Measurements from ENCODE around the gene CEP55.

DNA sequence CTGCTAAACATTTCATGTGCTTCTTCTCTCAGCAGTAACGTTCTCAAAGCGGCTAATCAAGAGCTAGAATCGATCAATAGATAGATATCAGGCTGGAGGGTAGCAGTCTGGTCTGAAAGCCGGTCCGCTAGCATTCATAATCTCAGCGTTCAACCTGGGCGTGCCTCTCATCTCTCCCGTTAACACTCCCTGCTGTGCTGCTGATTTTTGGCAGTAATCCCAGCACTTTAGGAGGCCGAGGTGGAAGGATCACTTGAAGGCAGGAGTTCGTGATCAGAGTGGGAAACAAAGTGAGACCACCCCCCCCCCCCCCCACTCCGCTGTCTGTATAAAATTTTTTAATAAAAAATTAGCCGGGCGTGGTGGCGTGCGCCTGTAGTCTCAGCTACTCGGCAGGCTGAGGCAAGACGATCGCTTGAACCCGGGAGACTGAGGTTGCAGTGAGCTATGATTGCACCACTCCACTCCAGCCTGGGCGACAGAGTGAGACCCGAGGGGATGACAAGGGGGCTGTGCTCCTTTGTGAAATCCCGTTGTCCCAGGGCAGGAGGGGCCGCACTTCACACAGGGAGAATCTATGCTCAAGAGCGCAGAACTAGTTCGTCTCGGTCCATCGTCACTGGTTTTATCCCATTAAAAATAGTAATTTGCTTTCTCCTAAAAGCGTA lies 624 bp upstream of the CEP55 start:
- TF ChIP-seq, protein P1, sequence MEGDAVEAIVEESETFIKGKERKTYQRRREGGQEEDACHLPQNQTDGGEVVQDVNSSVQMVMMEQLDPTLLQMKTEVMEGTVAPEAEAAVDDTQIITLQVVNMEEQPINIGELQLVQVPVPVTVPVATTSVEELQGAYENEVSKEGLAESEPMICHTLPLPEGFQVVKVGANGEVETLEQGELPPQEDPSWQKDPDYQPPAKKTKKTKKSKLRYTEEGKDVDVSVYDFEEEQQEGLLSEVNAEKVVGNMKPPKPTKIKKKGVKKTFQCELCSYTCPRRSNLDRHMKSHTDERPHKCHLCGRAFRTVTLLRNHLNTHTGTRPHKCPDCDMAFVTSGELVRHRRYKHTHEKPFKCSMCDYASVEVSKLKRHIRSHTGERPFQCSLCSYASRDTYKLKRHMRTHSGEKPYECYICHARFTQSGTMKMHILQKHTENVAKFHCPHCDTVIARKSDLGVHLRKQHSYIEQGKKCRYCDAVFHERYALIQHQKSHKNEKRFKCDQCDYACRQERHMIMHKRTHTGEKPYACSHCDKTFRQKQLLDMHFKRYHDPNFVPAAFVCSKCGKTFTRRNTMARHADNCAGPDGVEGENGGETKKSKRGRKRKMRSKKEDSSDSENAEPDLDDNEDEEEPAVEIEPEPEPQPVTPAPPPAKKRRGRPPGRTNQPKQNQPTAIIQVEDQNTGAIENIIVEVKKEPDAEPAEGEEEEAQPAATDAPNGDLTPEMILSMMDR (IDR thresholded peaks at IDR 0.05; ENCODE audit: low read depth, low read length, missing input control), result no peak
- TF ChIP-seq, protein P2, sequence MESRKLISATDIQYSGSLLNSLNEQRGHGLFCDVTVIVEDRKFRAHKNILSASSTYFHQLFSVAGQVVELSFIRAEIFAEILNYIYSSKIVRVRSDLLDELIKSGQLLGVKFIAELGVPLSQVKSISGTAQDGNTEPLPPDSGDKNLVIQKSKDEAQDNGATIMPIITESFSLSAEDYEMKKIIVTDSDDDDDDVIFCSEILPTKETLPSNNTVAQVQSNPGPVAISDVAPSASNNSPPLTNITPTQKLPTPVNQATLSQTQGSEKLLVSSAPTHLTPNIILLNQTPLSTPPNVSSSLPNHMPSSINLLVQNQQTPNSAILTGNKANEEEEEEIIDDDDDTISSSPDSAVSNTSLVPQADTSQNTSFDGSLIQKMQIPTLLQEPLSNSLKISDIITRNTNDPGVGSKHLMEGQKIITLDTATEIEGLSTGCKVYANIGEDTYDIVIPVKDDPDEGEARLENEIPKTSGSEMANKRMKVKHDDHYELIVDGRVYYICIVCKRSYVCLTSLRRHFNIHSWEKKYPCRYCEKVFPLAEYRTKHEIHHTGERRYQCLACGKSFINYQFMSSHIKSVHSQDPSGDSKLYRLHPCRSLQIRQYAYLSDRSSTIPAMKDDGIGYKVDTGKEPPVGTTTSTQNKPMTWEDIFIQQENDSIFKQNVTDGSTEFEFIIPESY (IDR thresholded peaks at IDR 0.05), result no peak
- TF ChIP-seq, protein P3, sequence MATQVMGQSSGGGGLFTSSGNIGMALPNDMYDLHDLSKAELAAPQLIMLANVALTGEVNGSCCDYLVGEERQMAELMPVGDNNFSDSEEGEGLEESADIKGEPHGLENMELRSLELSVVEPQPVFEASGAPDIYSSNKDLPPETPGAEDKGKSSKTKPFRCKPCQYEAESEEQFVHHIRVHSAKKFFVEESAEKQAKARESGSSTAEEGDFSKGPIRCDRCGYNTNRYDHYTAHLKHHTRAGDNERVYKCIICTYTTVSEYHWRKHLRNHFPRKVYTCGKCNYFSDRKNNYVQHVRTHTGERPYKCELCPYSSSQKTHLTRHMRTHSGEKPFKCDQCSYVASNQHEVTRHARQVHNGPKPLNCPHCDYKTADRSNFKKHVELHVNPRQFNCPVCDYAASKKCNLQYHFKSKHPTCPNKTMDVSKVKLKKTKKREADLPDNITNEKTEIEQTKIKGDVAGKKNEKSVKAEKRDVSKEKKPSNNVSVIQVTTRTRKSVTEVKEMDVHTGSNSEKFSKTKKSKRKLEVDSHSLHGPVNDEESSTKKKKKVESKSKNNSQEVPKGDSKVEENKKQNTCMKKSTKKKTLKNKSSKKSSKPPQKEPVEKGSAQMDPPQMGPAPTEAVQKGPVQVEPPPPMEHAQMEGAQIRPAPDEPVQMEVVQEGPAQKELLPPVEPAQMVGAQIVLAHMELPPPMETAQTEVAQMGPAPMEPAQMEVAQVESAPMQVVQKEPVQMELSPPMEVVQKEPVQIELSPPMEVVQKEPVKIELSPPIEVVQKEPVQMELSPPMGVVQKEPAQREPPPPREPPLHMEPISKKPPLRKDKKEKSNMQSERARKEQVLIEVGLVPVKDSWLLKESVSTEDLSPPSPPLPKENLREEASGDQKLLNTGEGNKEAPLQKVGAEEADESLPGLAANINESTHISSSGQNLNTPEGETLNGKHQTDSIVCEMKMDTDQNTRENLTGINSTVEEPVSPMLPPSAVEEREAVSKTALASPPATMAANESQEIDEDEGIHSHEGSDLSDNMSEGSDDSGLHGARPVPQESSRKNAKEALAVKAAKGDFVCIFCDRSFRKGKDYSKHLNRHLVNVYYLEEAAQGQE (IDR thresholded peaks at IDR 0.05), result no peak
- no peak for TF ChIP-seq TAF1 (conservative IDR thresholded peaks at IDR 0.05)
- TF ChIP-seq SP1 (IDR thresholded peaks at IDR 0.05), result no peak
- TF ChIP-seq, protein P4, sequence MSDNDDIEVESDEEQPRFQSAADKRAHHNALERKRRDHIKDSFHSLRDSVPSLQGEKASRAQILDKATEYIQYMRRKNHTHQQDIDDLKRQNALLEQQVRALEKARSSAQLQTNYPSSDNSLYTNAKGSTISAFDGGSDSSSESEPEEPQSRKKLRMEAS (IDR thresholded peaks at IDR 0.05), result no peak
- no peak for TF ChIP-seq EGR1 (IDR thresholded peaks at IDR 0.05; ENCODE audit: low read depth in 2 of 2)
- no peak for TF ChIP-seq FOXA1 (IDR thresholded peaks at IDR 0.05)
- TF ChIP-seq HNF4G (IDR thresholded peaks at IDR 0.05), result no peak
- TF ChIP-seq, protein P5, sequence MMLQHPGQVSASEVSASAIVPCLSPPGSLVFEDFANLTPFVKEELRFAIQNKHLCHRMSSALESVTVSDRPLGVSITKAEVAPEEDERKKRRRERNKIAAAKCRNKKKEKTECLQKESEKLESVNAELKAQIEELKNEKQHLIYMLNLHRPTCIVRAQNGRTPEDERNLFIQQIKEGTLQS (IDR thresholded peaks at IDR 0.05), result no peak
- TF ChIP-seq YY1 (IDR thresholded peaks at IDR 0.05), result no peak
- no peak for TF ChIP-seq FOXA2 (IDR thresholded peaks at IDR 0.05)
